GM21619 (cell line): ENCODE data around the gene LINC00237.

Source experiments
- ATAC-seq: cut with Tn5 transposase; IDR thresholded peaks from one replicate; pipeline ENCODE4 v1.9.1; 2021; ENCODE audit not compliant: unreplicated experiment

LINC00237 gene

GRCh38 chr20:21099751-21100577 lies 6.2 kb downstream of the LINC00237 start:
- peak; percentile 39 for ATAC-seq

GRCh38 chr20:21096321-21097043 lies 9.7 kb downstream of the LINC00237 start:
- ATAC-seq = peak; percentile 39

GRCh38 chr20:21092806-21093205 lies 13.4 kb downstream of the LINC00237 start:
- no peak for ATAC-seq

- no peak for ATAC-seq
Observed at GRCh38 chr20:21090721-21091120, 15.4 kb downstream of the LINC00237 start.

- no peak for ATAC-seq
Observed at GRCh38 chr20:21090111-21090618, 16.0 kb downstream of the LINC00237 start.

GRCh38 chr20:21089391-21089790 lies 16.8 kb downstream of the LINC00237 start:
- no peak for ATAC-seq

- ATAC-seq = no peak
Observed at GRCh38 chr20:21087862-21088540, 18.2 kb downstream of the LINC00237 start.

GRCh38 chr20:21083825-21084325 lies 22.3 kb downstream of the LINC00237 start:
- ATAC-seq = no peak

GRCh38 chr20:21082584-21082983 lies 23.6 kb downstream of the LINC00237 start:
- ATAC-seq = no peak

GRCh38 chr20:21077809-21078345 lies 28.3 kb downstream of the LINC00237 start:
- ATAC-seq = no peak

- ATAC-seq = no peak
Observed at GRCh38 chr20:21076073-21076472, 30.1 kb downstream of the LINC00237 start.

- no peak for ATAC-seq
Observed at GRCh38 chr20:21075471-21075870, 30.7 kb downstream of the LINC00237 start.

- peak; percentile 95 for ATAC-seq
Observed at GRCh38 chr20:21074605-21075336, 31.4 kb downstream of the LINC00237 start.

- ATAC-seq = no peak
Observed at GRCh38 chr20:21067255-21067654, 38.9 kb downstream of the LINC00237 start.

GRCh38 chr20:21064924-21065323 lies 41.2 kb downstream of the LINC00237 start:
- no peak for ATAC-seq

GRCh38 chr20:21063276-21063675 lies 42.9 kb downstream of the LINC00237 start:
- ATAC-seq = no peak

- no peak for ATAC-seq
Observed at GRCh38 chr20:21053002-21053762, 53.0 kb downstream of the LINC00237 start.

- no peak for ATAC-seq
Observed at GRCh38 chr20:21052686-21053001, 53.5 kb downstream of the LINC00237 start.

- ATAC-seq = no peak
Observed at GRCh38 chr20:21052241-21052640, 53.9 kb downstream of the LINC00237 start.

- ATAC-seq = no peak
Observed at GRCh38 chr20:21050710-21051109, 55.4 kb downstream of the LINC00237 start.
